Middle frontal gyrus (tissue), 1 donor: Measurements from ENCODE around the gene SORCS3.

Source experiments
- DNase-seq: peaks from one replicate; pipeline ENCODE4 v3.0.0-alpha.2; 2015; ENCODE audit warnings: low spot score; ENCODE audit errors: extremely low spot score

SORCS3 gene

GRCh38 chr10:104774234-104774633 lies 133.1 kb downstream of the SORCS3 start:
- no peak for DNase-seq

GRCh38 chr10:104777086-104777799 lies 136.2 kb downstream of the SORCS3 start:
- DNase-seq, result no peak

- no peak for DNase-seq
Measured at GRCh38 chr10:104778371-104778770, 137.3 kb downstream of the SORCS3 start.

GRCh38 chr10:104779701-104780100 lies 138.6 kb downstream of the SORCS3 start:
- no peak for DNase-seq

- no peak for DNase-seq
Measured at GRCh38 chr10:104780165-104780564, 139.1 kb downstream of the SORCS3 start.

- DNase-seq, result no peak
Measured at GRCh38 chr10:104780946-104781595, 140.0 kb downstream of the SORCS3 start.

GRCh38 chr10:104784452-104784851 lies 143.4 kb downstream of the SORCS3 start:
- DNase-seq, result no peak

GRCh38 chr10:104791471-104791870 lies 150.4 kb downstream of the SORCS3 start:
- DNase-seq, result no peak

- DNase-seq, result no peak
Measured at GRCh38 chr10:104795411-104795810, 154.3 kb downstream of the SORCS3 start.

GRCh38 chr10:104796823-104797222 lies 155.7 kb downstream of the SORCS3 start:
- no peak for DNase-seq

- no peak for DNase-seq
Measured at GRCh38 chr10:104802941-104803340, 161.9 kb downstream of the SORCS3 start.

GRCh38 chr10:104804880-104805279 lies 163.8 kb downstream of the SORCS3 start:
- no peak for DNase-seq

- no peak for DNase-seq
Measured at GRCh38 chr10:104806801-104807200, 165.7 kb downstream of the SORCS3 start.

GRCh38 chr10:104807581-104808310 lies 166.7 kb downstream of the SORCS3 start:
- DNase-seq, result peak; percentile 17

GRCh38 chr10:104809288-104810090 lies 168.4 kb downstream of the SORCS3 start:
- DNase-seq, result no peak

- no peak for DNase-seq
Measured at GRCh38 chr10:104811166-104811565, 170.1 kb downstream of the SORCS3 start.

GRCh38 chr10:104816501-104816900 lies 175.4 kb downstream of the SORCS3 start:
- no peak for DNase-seq

GRCh38 chr10:104819731-104820130 lies 178.6 kb downstream of the SORCS3 start:
- DNase-seq, result no peak

GRCh38 chr10:104822088-104822487 lies 181.0 kb downstream of the SORCS3 start:
- DNase-seq, result no peak

- DNase-seq, result no peak
Measured at GRCh38 chr10:104824380-104825006, 183.4 kb downstream of the SORCS3 start.

GRCh38 chr10:104831272-104831671 lies 190.2 kb downstream of the SORCS3 start:
- no peak for DNase-seq
